HepG2 (cell line): ENCODE measurements around the gene RAB11FIP5. TPM values are rescaled to one million over a fixed set of nuclear protein-coding genes. Genes with fewer than 3 reads are reported as not detected.

Experiments used
- FOXA3 ChIP-seq: IDR thresholded peaks from 2 replicates; pipeline ENCODE4 v1.6.1; 2016; ENCODE audit warnings: missing genetic modification reagents, missing compliant biosample characterization
- FOXJ3 ChIP-seq: sonication (generic); formaldehyde crosslinking; IDR thresholded peaks from 2 replicates; pipeline ENCODE4 v1.4.0; 2020; ENCODE audit warnings: missing genetic modification reagents, mild to moderate bottlenecking, borderline replicate concordance
- GLMP ChIP-seq: sonication (generic); formaldehyde crosslinking; IDR thresholded peaks from 2 replicates; pipeline ENCODE4 v1.9.0; 2021; ENCODE audit warnings: missing genetic modification reagents, mild to moderate bottlenecking, borderline replicate concordance
- HNF1B ChIP-seq: sonication (generic); formaldehyde crosslinking; IDR thresholded peaks from 2 replicates; pipeline ENCODE4 v1.5.1; 2020; ENCODE audit warnings: mild to moderate bottlenecking, moderate library complexity, missing genetic modification reagents
- HOXA7 ChIP-seq: sonication (generic); formaldehyde crosslinking; IDR thresholded peaks from 2 replicates; pipeline ENCODE4 v1.8.1; 2022; ENCODE audit warnings: mild to moderate bottlenecking, missing genetic modification reagents, moderate library complexity
- IKZF1 ChIP-seq: fragments of 450-650 bp; IDR thresholded peaks from 2 replicates; pipeline ENCODE4 v1.7.1; 2016
- MED1 ChIP-seq: sonication (generic); formaldehyde crosslinking; IDR thresholded peaks from 2 replicates; pipeline ENCODE4 v1.4.0; 2020; ENCODE audit warnings: missing genetic modification reagents
- MED13 ChIP-seq: sonication (generic); formaldehyde crosslinking; IDR thresholded peaks from 2 replicates; pipeline ENCODE4 v1.5.0; 2020; ENCODE audit warnings: missing genetic modification reagents
- NR3C1 ChIP-seq: sonication (generic); formaldehyde crosslinking; IDR thresholded peaks from 2 replicates; pipeline ENCODE4 v1.4.0; 2020; ENCODE audit warnings: missing genetic modification reagents
- PATZ1 ChIP-seq: sonication (generic); formaldehyde crosslinking; IDR thresholded peaks from 2 replicates; pipeline ENCODE4 v1.4.0; 2020; ENCODE audit warnings: missing genetic modification reagents
- PLRG1 ChIP-seq: fragments of 450-650 bp; conservative IDR thresholded peaks from 2 replicates; pipeline ENCODE4 v1.6.1; 2016
- POLR2AphosphoS2 ChIP-seq: IDR thresholded peaks from 2 replicates; pipeline ENCODE4 v1.6.1; 2011; ENCODE audit warnings: low read depth, low read length, improper control_type of control experiment
- PRDM15 ChIP-seq: sonication (generic); formaldehyde crosslinking; IDR thresholded peaks from 2 replicates; pipeline ENCODE4 v1.4.0; 2020; ENCODE audit warnings: missing genetic modification reagents
- SOX6 ChIP-seq, 2 experiments: fragments of 450-650 bp in 1 of 2; sonication (generic) in 1 of 2; formaldehyde crosslinking in 1 of 2; IDR thresholded peaks; 2 replicates each; pipeline versions ENCODE4 v1.4.0 to v1.6.1; 2017 to 2020; ENCODE audit warnings: antibody characterized with exemption in 1 of 2, mild to moderate bottlenecking in 1 of 2, missing genetic modification reagents in 1 of 2
- THAP8 ChIP-seq: sonication (generic); formaldehyde crosslinking; IDR thresholded peaks from 2 replicates; pipeline ENCODE4 v1.5.1; 2020; ENCODE audit warnings: missing genetic modification reagents, mild to moderate bottlenecking, borderline replicate concordance
- TSC22D2 ChIP-seq: sonication (generic); formaldehyde crosslinking; IDR thresholded peaks from 2 replicates; pipeline ENCODE4 v1.5.1; 2020; ENCODE audit warnings: missing genetic modification reagents, mild to moderate bottlenecking, borderline replicate concordance
- ZKSCAN1 ChIP-seq: fragments of 150-350 bp; IDR thresholded peaks from 2 replicates; pipeline ENCODE4 v1.6.1; 2014; ENCODE audit warnings: low read length
- ZNF24 ChIP-seq: fragments of 450-650 bp; IDR thresholded peaks from 2 replicates; pipeline ENCODE4 v1.6.1; 2017; ENCODE audit warnings: antibody characterized with exemption, mild to moderate bottlenecking
- ZNF775 ChIP-seq: sonication (generic); formaldehyde crosslinking; IDR thresholded peaks from 2 replicates; pipeline ENCODE4 v1.4.0; 2020; ENCODE audit warnings: missing genetic modification reagents, mild to moderate bottlenecking, moderate library complexity, borderline replicate concordance
- ZNF816 ChIP-seq: sonication (generic); formaldehyde crosslinking; IDR thresholded peaks from 2 replicates; pipeline ENCODE4 v1.8.0; 2022; ENCODE audit warnings: missing genetic modification reagents, mild to moderate bottlenecking, borderline replicate concordance
- ZSCAN25 ChIP-seq: sonication (generic); formaldehyde crosslinking; IDR thresholded peaks from 2 replicates; pipeline ENCODE4 v1.8.0; 2022; ENCODE audit warnings: mild to moderate bottlenecking, missing genetic modification reagents
- polyA plus RNA-seq, 8 experiments: library from polyadenylated mRNA; depleted of rRNA in 3 of 8; stranded (reverse) in 7 of 8; unstranded in 1 of 8; fragments of >200 nt; fragmentation: Illumina TruSeq in 4 of 8; extraction: Trizol in 4 of 8; gene quantifications; 2 replicates each; pipeline versions ENCODE4 v1.2.1 to v1.2.3, GENCODE V29; 2011 to 2016; ENCODE audit warnings: low read depth in 4 of 8, missing spikeins in 1 of 8, mixed read lengths in 1 of 8; ENCODE audit not compliant: insufficient read depth in 1 of 8
- total RNA-seq, 5 experiments: library from RNA; depleted of rRNA; stranded (reverse); fragments of >200 nt; fragmentation: Illumina TruSeq; extraction: Trizol; gene quantifications; 2 replicates each; pipeline ENCODE4 v1.2.3, GENCODE V29; 2016; ENCODE audit warnings: low read depth in 1 of 5

Gene RAB11FIP5
- total and polyA plus RNA-seq, 2 of the 13 experiments (the other 11 are each of a cell fraction or from before 2014, with no cell fraction given) = 9.4 to 22.9 TPM

GRCh38 chr2:73070643-73071359 lies 41.9 kb downstream of the RAB11FIP5 start (continued):
- TF ChIP-seq SOX6 (IDR thresholded peaks at IDR 0.05) (no peak), SOX6 (CRISPR knock-in tag; IDR thresholded peaks at IDR 0.05) (no peak), ZSCAN25 (CRISPR knock-in tag) (peak; percentile 12; the same call in 1 of the 2 replicates), FOXA3 (CRISPR knock-in tag) (no peak; the same call in 1 of the 2 replicates), MED1 (CRISPR knock-in tag) (peak; percentile 52), IKZF1 (no peak), HNF1B (no peak), FOXJ3 (CRISPR knock-in tag) (peak; percentile 65; the same call in 1 of the 2 replicates), THAP8 (CRISPR knock-in tag) (no peak), ZKSCAN1 (no peak), PATZ1 (no peak), TSC22D2 (CRISPR knock-in tag) (no peak), PRDM15 (peak; percentile 84), ZNF775 (CRISPR knock-in tag) (0 out of 2 replicates have a peak, but pooled peaks have one; percentile 47), ZNF24 (no peak), NR3C1 (no peak), MED13 (CRISPR knock-in tag) (no peak), PLRG1 (no peak), ZNF816 (peak; percentile 98), POLR2AphosphoS2 (no peak; the same call in 1 of the 2 replicates), GLMP (CRISPR knock-in tag) (no peak), HOXA7 (CRISPR knock-in tag) (no peak)
